Endometrium (tissue), 2 donors: ENCODE results near the gene SIX3.

Experiments used
- FAIRE-seq: peaks from 2 replicates; lab custom pipeline; 2012; peaks lifted over from hg19 to GRCh38; lab: Jason Lieb, UNC
- donor health status: control.
- donor health status: control.

Gene SIX3

DNA sequence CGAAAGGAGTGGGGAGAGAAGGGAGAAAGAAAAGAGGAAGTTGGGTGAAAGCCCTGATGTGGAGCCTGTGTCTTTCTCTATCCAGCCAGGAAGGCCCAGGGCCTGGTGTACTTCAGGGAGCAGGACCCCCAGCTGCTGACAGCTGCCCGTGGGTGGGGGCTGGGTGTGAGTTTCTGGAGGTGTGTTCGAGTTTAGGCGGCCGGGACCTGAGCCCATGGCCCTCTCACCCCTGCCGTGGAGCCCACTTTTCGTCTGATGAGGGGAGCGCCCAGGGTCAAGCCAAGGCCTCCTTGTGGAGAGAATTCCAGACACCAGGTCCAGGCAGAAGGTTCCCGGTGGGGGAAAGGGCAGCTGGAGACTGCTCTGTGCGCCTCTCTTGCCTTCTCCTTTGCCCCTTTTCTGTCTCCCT lies 2.2 kb downstream of the SIX3 start:
- FAIRE-seq, result no peak

DNA sequence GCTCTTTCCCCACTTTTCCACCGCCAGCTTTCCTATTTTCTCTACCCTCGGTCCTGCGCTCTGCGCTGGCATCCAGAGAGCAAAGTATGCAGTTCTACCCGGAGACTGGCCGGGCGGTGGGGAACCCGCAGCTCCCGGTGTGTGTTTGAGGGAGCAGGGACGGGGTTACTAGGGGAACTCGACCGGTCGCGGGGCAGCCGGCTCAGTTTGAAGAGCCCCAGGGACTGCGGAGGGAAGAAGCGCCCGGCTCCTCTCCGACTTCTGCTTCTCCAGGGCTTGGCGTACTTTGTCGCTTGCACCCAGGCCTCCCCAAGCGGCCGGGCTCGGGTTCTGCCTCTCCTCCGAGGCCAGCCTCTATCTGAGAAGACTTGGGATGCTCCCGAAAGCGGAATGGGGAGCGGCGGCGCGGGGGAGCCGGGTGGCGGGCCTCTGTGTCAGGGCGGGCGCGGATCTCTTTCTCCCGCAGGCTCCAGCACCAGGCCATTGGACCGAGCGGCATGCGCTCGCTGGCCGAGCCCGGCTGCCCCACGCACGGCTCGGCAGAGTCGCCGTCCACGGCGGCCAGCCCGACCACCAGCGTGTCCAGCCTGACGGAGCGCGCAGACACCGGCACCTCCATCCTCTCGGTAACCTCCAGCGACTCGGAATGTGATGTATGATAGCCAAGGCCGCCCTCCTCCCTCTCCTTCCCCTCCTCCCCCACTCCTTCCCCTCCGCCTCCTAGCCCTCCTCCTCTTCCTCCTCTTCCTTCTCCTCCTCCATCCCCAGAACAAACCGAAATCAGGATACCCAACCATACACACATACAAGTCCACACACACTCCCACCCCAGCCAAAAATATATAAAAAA lies 2.8 kb downstream of the SIX3 start:
- no peak for FAIRE-seq

- FAIRE-seq, result no peak
Observed at GRCh38 chr2:44944952-44945612, 3.6 kb downstream of the SIX3 start.

DNA sequence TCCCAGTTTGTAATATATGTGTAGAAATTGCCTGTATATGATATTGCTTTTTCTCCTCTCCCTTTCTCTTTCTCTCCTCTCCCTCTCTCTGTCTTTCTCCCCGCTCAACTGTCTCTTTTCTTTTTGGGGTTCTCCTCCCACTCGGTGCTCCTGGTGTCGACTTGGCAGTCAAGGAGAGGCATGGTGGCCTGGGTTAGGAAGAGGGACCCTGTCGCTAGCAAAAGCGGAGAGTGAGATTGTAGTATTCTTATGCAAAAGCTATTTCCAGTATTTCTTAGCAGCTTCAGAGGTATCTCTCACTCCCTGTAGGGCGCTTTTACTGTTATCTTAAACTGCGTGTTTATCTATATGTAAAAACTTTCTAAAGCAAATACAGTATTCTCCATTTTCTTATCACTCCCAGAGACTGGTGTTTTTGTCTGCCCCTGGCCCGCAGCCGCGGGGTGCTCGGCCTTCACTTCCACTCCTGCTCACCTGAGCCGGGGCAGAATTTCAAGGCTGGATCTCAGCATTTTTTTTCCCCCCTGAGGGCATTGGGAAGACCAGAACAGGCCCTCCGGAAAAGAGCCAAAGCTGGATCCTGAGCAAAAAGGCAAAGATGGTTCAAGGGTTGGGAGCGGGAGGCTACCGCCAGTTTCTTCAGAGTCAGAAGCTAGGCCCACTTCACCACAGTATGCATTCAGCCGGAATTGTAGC lies 4.3 kb downstream of the SIX3 start:
- no peak for FAIRE-seq

DNA sequence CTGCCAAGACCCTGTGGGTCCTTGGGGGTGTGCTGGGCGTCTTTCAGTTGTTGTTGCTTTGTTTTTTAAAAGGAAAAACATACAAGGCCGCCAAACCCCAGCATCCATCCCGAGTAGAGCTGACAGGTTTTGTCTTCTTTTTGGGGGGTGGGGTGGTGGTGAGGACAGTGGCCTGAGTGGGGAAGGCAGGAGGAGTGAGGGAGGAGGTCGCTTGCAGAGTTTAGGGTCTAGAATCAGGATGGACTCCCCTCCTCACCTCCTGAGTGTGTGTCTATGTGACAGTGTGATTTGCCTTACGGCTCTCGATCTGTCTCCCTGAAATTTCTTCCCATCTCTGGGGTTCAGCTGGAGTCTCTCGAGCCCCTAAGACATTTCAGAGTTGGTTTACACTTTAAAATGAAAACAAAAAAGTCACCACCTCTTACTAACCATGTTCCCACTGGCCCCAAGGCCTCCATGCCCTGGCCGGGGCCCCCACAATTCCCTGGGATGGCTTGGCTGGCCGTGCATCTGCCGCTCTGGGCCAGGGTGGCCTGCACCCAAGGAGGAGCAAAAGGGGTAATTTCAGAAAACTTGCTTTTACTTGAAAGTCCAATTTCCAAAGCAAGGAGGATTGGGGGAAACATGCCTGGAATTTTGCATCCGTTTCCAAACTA lies 5.0 kb downstream of the SIX3 start:
- no peak for FAIRE-seq

- no peak for FAIRE-seq
Observed at GRCh38 chr2:44947028-44947375, 5.5 kb downstream of the SIX3 start.

DNA sequence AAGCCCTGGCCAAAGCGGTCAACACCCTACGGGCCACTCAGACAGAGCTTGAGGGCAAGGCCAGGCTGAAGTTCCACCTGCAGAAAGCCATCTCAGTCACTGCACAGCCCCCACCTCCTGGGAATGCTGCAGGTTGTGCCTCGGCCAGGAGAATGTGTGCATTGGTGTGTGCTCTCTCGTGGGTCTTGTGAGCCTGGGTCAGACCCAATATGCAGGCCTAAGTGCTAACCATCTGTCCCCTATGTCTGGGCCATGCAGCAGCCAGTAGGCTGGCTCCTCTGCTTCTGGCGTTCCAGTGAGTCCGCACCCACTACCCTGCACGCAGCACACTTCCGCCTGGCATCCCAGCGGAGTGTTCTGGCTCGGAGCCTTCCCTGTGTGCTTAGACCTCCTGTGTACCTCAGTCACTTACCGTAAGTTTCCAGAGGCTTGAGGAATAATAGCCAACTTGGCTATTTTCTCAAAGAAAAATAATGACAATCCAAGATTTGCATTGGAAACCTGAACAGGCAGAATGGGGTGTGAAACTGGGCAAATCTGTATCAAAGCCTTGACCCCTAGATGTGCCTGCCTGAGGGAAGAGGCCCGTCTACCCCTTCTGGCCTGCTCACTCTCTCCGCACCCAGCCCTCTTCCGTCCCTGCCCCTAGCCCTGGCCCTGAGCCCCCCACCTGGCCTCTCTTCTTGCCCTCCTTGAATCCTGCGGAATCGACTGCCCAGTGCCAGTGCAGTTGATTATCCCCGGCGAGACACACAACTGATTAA lies 7.2 kb downstream of the SIX3 start:
- no peak for FAIRE-seq

- FAIRE-seq, result no peak
Observed at GRCh38 chr2:44949329-44950151, 8.0 kb downstream of the SIX3 start.

GRCh38 chr2:44950646-44951045 lies 9.1 kb downstream of the SIX3 start:
- FAIRE-seq, result no peak

- FAIRE-seq, result no peak
Observed at GRCh38 chr2:44951124-44951523, 9.6 kb downstream of the SIX3 start.

DNA sequence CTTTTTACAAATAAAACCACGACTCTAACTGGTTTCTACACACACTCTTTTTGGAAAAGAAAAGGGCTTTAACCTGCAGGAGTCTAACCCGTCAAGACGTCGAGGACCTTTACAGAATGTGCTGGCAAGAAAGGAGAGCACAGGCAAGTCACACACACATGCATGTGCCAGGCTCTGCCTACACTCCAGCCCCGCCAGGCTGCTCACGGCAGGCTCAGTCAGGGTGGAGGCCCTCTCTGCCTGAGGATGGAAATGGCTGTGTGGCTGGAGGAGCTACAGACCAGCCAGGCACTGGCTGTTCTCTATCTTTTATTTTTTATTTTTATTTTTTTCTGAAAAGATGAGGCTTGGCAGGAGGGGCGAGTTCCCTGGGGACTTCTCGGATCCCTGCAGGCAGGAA lies 10.2 kb downstream of the SIX3 start:
- FAIRE-seq, result no peak

- no peak for FAIRE-seq
Observed at GRCh38 chr2:44952143-44952805, 10.8 kb downstream of the SIX3 start.

DNA sequence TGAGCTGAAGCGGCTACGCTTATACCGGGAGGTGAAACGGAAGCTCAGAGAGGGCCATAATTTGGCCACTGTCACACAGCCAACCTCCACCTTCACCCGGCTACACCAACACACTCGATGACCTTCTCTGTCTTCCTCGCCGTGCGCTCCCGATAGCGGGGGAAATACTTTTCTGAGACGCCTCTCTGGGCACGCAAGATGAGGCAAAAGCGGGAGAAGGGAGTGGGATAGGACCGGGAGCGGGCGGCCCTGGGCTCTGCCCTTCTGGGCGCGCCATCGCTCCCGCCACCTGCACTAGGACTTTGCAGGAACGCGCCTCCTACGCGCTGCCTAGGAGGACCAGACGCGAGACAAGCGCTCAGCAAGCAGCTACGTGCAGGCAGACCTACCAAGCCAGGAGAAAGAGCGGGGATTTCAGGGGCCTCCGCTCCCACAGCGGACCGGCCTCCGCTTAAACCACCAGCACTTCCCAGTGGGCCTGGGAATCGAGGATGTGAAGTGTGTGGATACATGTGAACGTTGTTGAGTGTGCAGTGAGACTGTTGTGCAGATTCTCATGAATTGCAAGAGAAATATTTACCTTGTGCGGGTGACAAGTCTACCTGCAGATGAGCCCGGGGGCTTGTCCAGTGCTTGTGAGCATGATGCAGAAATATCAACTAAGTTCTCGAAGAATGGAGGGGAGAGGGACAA lies 11.4 kb downstream of the SIX3 start:
- FAIRE-seq, result no peak

GRCh38 chr2:44953499-44953883 lies 12.0 kb downstream of the SIX3 start:
- FAIRE-seq, result no peak

DNA sequence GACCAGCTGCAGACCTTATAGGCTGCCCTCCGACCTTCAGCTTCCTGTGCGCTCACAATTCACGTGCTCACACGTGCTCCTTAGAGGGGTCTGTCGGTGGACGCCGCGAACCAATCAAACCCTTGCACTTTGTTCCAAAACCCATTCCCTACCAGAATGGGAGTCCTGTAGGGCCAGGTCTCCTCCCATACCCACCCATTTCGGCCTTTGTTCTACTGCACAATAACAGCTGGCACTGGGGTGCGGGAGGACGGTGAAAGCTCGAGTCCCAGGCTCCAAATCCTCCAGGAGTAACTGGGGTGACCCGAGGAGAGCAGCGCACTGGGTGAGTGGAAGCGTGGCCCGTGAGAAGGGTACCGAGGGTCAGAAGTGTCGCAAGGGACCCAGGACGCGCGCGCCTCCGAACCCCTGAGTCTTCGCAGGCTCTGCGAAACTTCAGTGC lies 13.0 kb downstream of the SIX3 start:
- no peak for FAIRE-seq

- no peak for FAIRE-seq
Observed at GRCh38 chr2:44954889-44955592, 13.5 kb downstream of the SIX3 start.

DNA sequence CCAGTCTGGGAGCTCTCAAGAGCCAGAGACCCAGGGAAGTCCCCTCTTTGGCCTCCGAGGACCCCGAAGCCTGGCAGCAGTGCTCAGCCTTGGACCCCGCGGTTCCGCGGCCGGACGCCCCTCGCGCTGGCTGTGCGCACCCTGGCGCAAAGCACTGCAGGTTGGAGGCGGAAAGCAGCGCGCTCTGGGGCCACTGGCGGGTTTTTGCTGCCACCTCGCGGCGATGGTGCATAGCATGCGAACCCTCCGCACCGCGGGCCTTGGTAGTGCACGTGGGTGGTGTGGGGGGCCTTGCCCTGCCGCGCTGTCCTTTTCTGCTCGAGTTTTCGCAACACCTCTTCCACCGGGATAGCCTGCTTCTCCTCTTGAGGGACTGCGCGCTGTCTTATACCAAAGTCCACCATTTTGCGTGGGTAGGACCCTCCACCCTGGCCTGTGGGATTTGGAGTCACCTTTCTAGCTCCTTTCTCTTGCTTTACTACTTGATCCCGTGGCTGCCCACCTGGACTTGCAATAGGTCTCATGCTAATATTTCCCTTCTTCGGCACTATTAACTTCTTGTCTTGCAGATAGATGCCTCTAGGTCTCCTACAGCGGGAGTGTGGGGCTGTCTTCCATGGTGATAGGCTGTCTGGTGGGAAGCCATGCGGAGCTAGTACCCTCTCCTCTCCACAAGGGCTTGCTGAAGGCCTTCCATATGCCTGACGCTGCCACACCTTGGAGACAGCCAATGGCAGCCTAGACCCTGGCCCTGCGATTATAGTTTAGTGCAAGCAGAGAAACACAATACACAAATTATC lies 14.3 kb downstream of the SIX3 start:
- no peak for FAIRE-seq

- FAIRE-seq, result no peak
Observed at GRCh38 chr2:44956843-44957242, 15.3 kb downstream of the SIX3 start.
